SK-N-SH (cell line): Measurements from ENCODE around the gene SYT14. TPM values are rescaled to one million over a fixed set of nuclear protein-coding genes. Genes with fewer than 3 reads are reported as not detected.
A peak's percentile ranks its signal among the peaks of the same experiment; 100 is the strongest.

Source experiments
- CTCF ChIA-PET: fragments of 300-600, 350-600 bp; formaldehyde crosslinking; extraction: SDS; loops from one replicate; lab custom pipeline; 2021; lab: Yijun Ruan, JAX
- POLR2A ChIA-PET: fragments of 350-600 bp; sonication (Branson Sonifier 250); formaldehyde crosslinking; extraction: SDS; loops from one replicate; lab custom pipeline; 2020; ENCODE audit warnings: antibody characterized with exemption, inconsistent platforms; lab: Yijun Ruan, JAX
- DNase-seq: peaks from one replicate; pipeline ENCODE4 v3.0.0; 2012
- H2AFZ ChIP-seq: fragments of 200-600 bp; sonication (generic); 2 replicates; pipeline ENCODE4 v1.8.1; 2016; ENCODE audit warnings: antibody characterized with exemption, mild to moderate bottlenecking, low read depth
- H3F3A ChIP-seq: fragments of 200-600 bp; sonication (generic); replicated peaks from 2 replicates; pipeline ENCODE3; 2016; ENCODE audit warnings: antibody characterized with exemption, mild to moderate bottlenecking; ENCODE audit not compliant: insufficient read depth
- H3K27ac ChIP-seq, 2 experiments: fragments of 200-500 bp in 1 of 2; fragments of 200-600 bp in 1 of 2; sonication (Bioruptor generic) in 1 of 2; sonication (generic), shearing (Covaris generic) in 1 of 2; 2 replicates each; pipeline versions ENCODE4 v1.5.1 to v1.6.1; 2014 to 2016; ENCODE audit warnings: low read depth in 2 of 2, inconsistent platforms in 1 of 2, low read length in 1 of 2, mild to moderate bottlenecking in 1 of 2, mixed read lengths in 1 of 2
- H3K27me3 ChIP-seq: fragments of 200-600 bp; sonication (generic), shearing (Covaris generic); 2 replicates; pipeline ENCODE4 v1.6.1; 2016; ENCODE audit warnings: mixed run types; ENCODE audit not compliant: insufficient read depth
- H3K36me3 ChIP-seq, 2 experiments: fragments of 200-500 bp in 1 of 2; fragments of 200-600 bp in 1 of 2; sonication (Bioruptor generic) in 1 of 2; sonication (generic) in 1 of 2; replicated peaks in 1 of 2; 2 replicates each; pipeline versions ENCODE3 to v1.5.1; 2014 to 2016; ENCODE audit warnings: low read length in 1 of 2, mild to moderate bottlenecking in 1 of 2; ENCODE audit not compliant: insufficient read depth in 2 of 2, control insufficient read depth in 1 of 2
- H3K4me1 ChIP-seq, 2 experiments: fragments of 200-500 bp in 1 of 2; fragments of 200-600 bp in 1 of 2; sonication (Bioruptor generic) in 1 of 2; sonication (generic), shearing (Covaris generic) in 1 of 2; 2 replicates each; pipeline versions ENCODE4 v1.5.1 to v1.6.1; 2014 to 2016; ENCODE audit warnings: low read depth in 1 of 2, low read length in 1 of 2, mixed run types in 1 of 2; ENCODE audit not compliant: insufficient read depth in 2 of 2, control insufficient read depth in 1 of 2
- H3K4me2 ChIP-seq: fragments of 200-600 bp; sonication (generic), shearing (Covaris generic); 2 replicates; pipeline ENCODE4 v1.6.1; 2017; ENCODE audit warnings: mixed run types
- H3K4me3 ChIP-seq, 2 experiments: fragments of 200-500 bp in 1 of 2; fragments of 200-600 bp in 1 of 2; sonication (Bioruptor generic) in 1 of 2; sonication (generic), shearing (Covaris generic) in 1 of 2; 2 replicates each; pipeline versions ENCODE4 v1.5.1 to v1.8.1; 2014 to 2016; ENCODE audit warnings: low read depth in 2 of 2, inconsistent platforms in 1 of 2, low read length in 1 of 2, mild to moderate bottlenecking in 1 of 2, mixed read lengths in 1 of 2, moderate library complexity in 1 of 2
- H3K79me2 ChIP-seq: fragments of 200-600 bp; sonication (generic); 2 replicates; pipeline ENCODE4 v1.8.1; 2017; ENCODE audit warnings: mild to moderate bottlenecking; ENCODE audit not compliant: insufficient read depth
- H3K9ac ChIP-seq: fragments of 200-600 bp; sonication (generic); 2 replicates; pipeline ENCODE4 v1.6.1; 2017; ENCODE audit warnings: mixed run types
- H3K9me2 ChIP-seq: fragments of 200-600 bp; sonication (generic); 2 replicates; pipeline ENCODE4 v1.6.1; 2017; ENCODE audit warnings: mixed run types
- H3K9me3 ChIP-seq: fragments of 200-600 bp; sonication (generic); 2 replicates; pipeline ENCODE4 v1.6.1; 2017; ENCODE audit warnings: mixed run types, mild to moderate bottlenecking, moderate library complexity
- H4K20me1 ChIP-seq: fragments of 200-600 bp; sonication (generic); 2 replicates; pipeline ENCODE4 v1.6.1; 2017; ENCODE audit warnings: mild to moderate bottlenecking, mixed run types; ENCODE audit not compliant: insufficient read depth
- CHD2 ChIP-seq: fragments of 150-350 bp; IDR thresholded peaks from 2 replicates; pipeline ENCODE4 v1.6.1; 2018; ENCODE audit warnings: low read length; ENCODE audit not compliant: partially characterized antibody
- ELF1 ChIP-seq: IDR thresholded peaks from 2 replicates; pipeline ENCODE4 v1.4.0; 2012
- EZH2phosphoT487 ChIP-seq: fragments of 200-600 bp; sonication (generic); IDR thresholded peaks from 2 replicates; pipeline ENCODE4 v1.6.1; 2017; ENCODE audit warnings: low read depth, mixed run types, mild to moderate bottlenecking, antibody characterized with exemption, moderate library complexity, borderline replicate concordance
- GABPA ChIP-seq: IDR thresholded peaks from 2 replicates; pipeline ENCODE4 v1.4.0; 2012; ENCODE audit warnings: low read depth, mild to moderate bottlenecking
- GATA2 ChIP-seq: sonication (generic); formaldehyde crosslinking; IDR thresholded peaks from 2 replicates; pipeline ENCODE4 v1.5.0; 2020; ENCODE audit warnings: mild to moderate bottlenecking, missing genetic modification reagents
- JUND ChIP-seq: IDR thresholded peaks from 2 replicates; pipeline ENCODE4 v1.4.0; 2012
- NFIC ChIP-seq: IDR thresholded peaks from 2 replicates; pipeline ENCODE4 v1.4.0; 2012; ENCODE audit warnings: borderline replicate concordance
- RXRA ChIP-seq: IDR thresholded peaks from 2 replicates; pipeline ENCODE4 v1.4.0; 2012; ENCODE audit warnings: low read depth, mild to moderate bottlenecking, borderline replicate concordance
- TEAD4 ChIP-seq: IDR thresholded peaks from 2 replicates; pipeline ENCODE4 v1.4.0; 2012; ENCODE audit warnings: mild to moderate bottlenecking, borderline replicate concordance; ENCODE audit not compliant: insufficient read depth
- YY1 ChIP-seq: IDR thresholded peaks from 2 replicates; pipeline ENCODE4 v1.4.0; 2012; ENCODE audit warnings: low read depth, mild to moderate bottlenecking
- WGBS: methylation state at CpG from one replicate; pipeline ENCODE4 v1.1.6; 2017; ENCODE audit warnings: low lambda C conversion rate; 5-methylcytosine and 5-hydroxymethylcytosine counted together
- polyA plus RNA-seq, 3 experiments: library from polyadenylated mRNA; depleted of rRNA; stranded (reverse); fragments of >200 nt; gene quantifications; 2 replicates each; pipeline ENCODE4 v1.2.3, GENCODE V29; 2012
- TF ChIP-seq, protein P1 (sequence below): IDR thresholded peaks from 2 replicates; pipeline ENCODE4 v1.6.1; 2012; ENCODE audit warnings: mild to moderate bottlenecking, low read depth, low read length, moderate library complexity
- TF ChIP-seq, protein P2 (sequence below): IDR thresholded peaks from 2 replicates; pipeline ENCODE4 v1.4.0; 2012; ENCODE audit warnings: low read depth, borderline replicate concordance
- TF ChIP-seq, protein P3 (sequence below): IDR thresholded peaks from 2 replicates; pipeline ENCODE4 v1.4.0; 2012; ENCODE audit warnings: low read depth
- TF ChIP-seq, protein P4 (sequence below): IDR thresholded peaks from 2 replicates; pipeline ENCODE4 v1.4.0; 2012; ENCODE audit warnings: low read depth, borderline replicate concordance

The SYT14 gene
- polyA plus RNA-seq, 1 of the 3 experiments (the other 2 are of a cell fraction): 1.2 TPM

DNA sequence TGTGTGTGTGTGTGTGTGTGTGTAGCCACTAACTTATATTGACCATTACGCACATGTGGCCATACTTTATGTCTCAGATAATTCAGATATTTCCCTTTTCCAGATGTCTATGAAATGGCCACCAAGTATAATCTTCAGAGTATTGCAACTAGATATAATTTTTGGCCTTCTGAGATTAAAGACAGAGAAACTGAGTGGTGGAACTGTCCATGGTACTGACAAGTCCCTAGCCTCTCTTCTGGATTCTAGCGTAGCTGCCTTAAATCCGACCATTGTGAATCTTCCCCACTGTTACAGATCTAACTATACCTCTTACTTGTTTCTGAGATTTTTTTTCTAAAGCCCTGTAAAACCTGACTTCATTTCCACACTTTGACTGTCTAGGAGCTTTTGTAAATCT is 194.6 kb downstream of the SYT14 start:
- Histone ChIP-seq H3K9me3 (no peaks in the 10 kb centered on the region), H3K9me2 (no peaks in the 10 kb centered on the region), H3K27ac (no peak overlapping the region), H3F3A (peaks cover 3% of the 10 kb centered on the region), H3K4me1 (peaks cover 0 to 7% of the 10 kb centered on the region in 2 experiments; a peak in 2 of 4 replicates), H3K27me3 (no peaks in the 10 kb centered on the region), H3K4me3 (no peak overlapping the region), H3K36me3 (peaks cover 0 to 4% of the 10 kb centered on the region in 2 experiments), H2AFZ (no peak overlapping the region)
- CTCF ChIA-PET: interaction anchor here (0.8 to 1.9 kb wide), 3 partner anchors 10 to 268 kb away, joined by 4 to 6 read pairs (median 4); no protein-coding TSS in a partner anchor
- POLR2A ChIA-PET: no interaction called here
- WGBS: 69% methylated on average over 3 of the region's 3 CpGs
- TF ChIP-seq, protein P1, sequence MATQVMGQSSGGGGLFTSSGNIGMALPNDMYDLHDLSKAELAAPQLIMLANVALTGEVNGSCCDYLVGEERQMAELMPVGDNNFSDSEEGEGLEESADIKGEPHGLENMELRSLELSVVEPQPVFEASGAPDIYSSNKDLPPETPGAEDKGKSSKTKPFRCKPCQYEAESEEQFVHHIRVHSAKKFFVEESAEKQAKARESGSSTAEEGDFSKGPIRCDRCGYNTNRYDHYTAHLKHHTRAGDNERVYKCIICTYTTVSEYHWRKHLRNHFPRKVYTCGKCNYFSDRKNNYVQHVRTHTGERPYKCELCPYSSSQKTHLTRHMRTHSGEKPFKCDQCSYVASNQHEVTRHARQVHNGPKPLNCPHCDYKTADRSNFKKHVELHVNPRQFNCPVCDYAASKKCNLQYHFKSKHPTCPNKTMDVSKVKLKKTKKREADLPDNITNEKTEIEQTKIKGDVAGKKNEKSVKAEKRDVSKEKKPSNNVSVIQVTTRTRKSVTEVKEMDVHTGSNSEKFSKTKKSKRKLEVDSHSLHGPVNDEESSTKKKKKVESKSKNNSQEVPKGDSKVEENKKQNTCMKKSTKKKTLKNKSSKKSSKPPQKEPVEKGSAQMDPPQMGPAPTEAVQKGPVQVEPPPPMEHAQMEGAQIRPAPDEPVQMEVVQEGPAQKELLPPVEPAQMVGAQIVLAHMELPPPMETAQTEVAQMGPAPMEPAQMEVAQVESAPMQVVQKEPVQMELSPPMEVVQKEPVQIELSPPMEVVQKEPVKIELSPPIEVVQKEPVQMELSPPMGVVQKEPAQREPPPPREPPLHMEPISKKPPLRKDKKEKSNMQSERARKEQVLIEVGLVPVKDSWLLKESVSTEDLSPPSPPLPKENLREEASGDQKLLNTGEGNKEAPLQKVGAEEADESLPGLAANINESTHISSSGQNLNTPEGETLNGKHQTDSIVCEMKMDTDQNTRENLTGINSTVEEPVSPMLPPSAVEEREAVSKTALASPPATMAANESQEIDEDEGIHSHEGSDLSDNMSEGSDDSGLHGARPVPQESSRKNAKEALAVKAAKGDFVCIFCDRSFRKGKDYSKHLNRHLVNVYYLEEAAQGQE: peak; percentile 98
- no peak for TF ChIP-seq GABPA
- no peak for TF ChIP-seq GATA2 (CRISPR knock-in tag)
- TF ChIP-seq, all 33 proteins: peak for 1
- H3K4me2 ChIP-seq: no peak overlapping the region
- no peaks in the 10 kb centered on the region for H3K79me2 ChIP-seq
- H4K20me1 ChIP-seq: no peaks in the 10 kb centered on the region
- H3K9ac ChIP-seq: no peak overlapping the region
- no peak for DNase-seq

DNA sequence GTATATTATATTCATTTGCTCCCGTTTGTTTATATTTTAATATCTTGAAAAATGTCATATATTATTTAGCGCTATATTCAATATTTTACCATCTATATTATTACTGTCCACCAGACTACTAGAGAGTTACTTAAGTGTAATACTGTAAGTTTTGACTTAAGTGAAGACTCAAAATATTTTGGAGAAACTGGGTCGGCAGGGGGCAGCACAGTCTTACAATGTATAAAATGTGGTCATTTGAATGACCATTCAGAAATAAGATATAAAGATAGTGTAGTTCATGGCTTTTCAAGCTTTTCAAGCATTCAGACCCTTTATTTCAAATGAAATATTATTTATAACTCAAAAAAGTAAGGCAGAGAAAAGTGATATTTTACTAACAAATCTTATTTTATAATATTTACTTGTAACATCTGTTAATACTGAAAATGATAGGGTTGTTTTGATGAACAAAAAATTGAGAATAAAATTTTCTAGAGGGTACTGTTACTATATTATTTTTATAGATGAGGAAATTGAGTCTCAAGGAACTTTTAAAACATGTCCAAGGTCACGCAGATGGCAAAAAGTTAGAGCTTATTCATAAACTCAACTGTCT is 205.5 kb downstream of the SYT14 start:
- H3K4me2 ChIP-seq: no peak overlapping the region
- H3K4me3 ChIP-seq: no peak overlapping the region; a peak in 1 of 4 replicates
- no peaks in the 10 kb centered on the region for H4K20me1 ChIP-seq
- H3K9me2 ChIP-seq: no peaks in the 10 kb centered on the region
- H3K27me3 ChIP-seq: no peaks in the 10 kb centered on the region
- H3K36me3 ChIP-seq: peaks cover 0 to 11% of the 10 kb centered on the region in 2 experiments
- no peak overlapping the region for H3K9ac ChIP-seq
- DNase-seq: peak; percentile 51
- H2AFZ ChIP-seq: no peak overlapping the region
- H3K79me2 ChIP-seq: no peaks in the 10 kb centered on the region
- H3F3A ChIP-seq: peaks cover 4% of the 10 kb centered on the region
- ChIA-PET CTCF (interaction anchor here (0.6 to 5.5 kb wide), 43 partner anchors 10 to 320 kb away, joined by 3 to 106 read pairs (median 4); partner anchors contain the start of genes HHAT and SERTAD4), POLR2A (no interaction called here)
- peaks cover 0 to 6% of the 10 kb centered on the region in 2 experiments; a peak in 1 of 4 replicates for H3K4me1 ChIP-seq
- 31% methylated on average over 4 of the region's 4 CpGs for WGBS
- no peaks in the 10 kb centered on the region for H3K9me3 ChIP-seq
- H3K27ac ChIP-seq: no peak overlapping the region
- TF ChIP-seq, protein P2, sequence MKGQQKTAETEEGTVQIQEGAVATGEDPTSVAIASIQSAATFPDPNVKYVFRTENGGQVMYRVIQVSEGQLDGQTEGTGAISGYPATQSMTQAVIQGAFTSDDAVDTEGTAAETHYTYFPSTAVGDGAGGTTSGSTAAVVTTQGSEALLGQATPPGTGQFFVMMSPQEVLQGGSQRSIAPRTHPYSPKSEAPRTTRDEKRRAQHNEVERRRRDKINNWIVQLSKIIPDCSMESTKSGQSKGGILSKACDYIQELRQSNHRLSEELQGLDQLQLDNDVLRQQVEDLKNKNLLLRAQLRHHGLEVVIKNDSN: no peak
- TF ChIP-seq EZH2phosphoT487 (no peak), RXRA (no peak), NFIC (no peak), YY1 (no peak), GATA2 (CRISPR knock-in tag) (peak; percentile 56), ELF1 (no peak), CHD2 (peak; percentile 8), TEAD4 (no peak), JUND (no peak)
- TF ChIP-seq, protein P3, sequence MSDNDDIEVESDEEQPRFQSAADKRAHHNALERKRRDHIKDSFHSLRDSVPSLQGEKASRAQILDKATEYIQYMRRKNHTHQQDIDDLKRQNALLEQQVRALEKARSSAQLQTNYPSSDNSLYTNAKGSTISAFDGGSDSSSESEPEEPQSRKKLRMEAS: no peak
- TF ChIP-seq, protein P4, sequence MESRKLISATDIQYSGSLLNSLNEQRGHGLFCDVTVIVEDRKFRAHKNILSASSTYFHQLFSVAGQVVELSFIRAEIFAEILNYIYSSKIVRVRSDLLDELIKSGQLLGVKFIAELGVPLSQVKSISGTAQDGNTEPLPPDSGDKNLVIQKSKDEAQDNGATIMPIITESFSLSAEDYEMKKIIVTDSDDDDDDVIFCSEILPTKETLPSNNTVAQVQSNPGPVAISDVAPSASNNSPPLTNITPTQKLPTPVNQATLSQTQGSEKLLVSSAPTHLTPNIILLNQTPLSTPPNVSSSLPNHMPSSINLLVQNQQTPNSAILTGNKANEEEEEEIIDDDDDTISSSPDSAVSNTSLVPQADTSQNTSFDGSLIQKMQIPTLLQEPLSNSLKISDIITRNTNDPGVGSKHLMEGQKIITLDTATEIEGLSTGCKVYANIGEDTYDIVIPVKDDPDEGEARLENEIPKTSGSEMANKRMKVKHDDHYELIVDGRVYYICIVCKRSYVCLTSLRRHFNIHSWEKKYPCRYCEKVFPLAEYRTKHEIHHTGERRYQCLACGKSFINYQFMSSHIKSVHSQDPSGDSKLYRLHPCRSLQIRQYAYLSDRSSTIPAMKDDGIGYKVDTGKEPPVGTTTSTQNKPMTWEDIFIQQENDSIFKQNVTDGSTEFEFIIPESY: no peak
- TF ChIP-seq, protein P1: no peak
